ENCODE data around the gene TTLL1. TPM values are rescaled to one million over a fixed set of nuclear protein-coding genes. Genes with fewer than 3 reads are reported as not detected.

Gene TTLL1
- total and polyA plus RNA-seq, 7 donors: 2.4 to 6.4 (median 4.3) TPM

- H3K36me3 ChIP-seq: peaks cover 4 to 61% (median 36%) of the 10 kb centered on the region in 4 donors
- H3K4me3 ChIP-seq: no peak overlapping the region
- H3K27me3 ChIP-seq: no peaks in the 10 kb centered on the region
- intact Hi-C loops (cut with DNase I): no loop called here
- H3K9me3 ChIP-seq: no peaks in the 10 kb centered on the region
- WGBS, 2 donors: 88 to 96% methylated on average over 9 of the region's 9 CpGs
- H3K4me1 ChIP-seq: no peaks in the 10 kb centered on the region
- TF ChIP-seq POLR2AphosphoS5 (IDR thresholded peaks at IDR 0.05) (no peak), EP300 (IDR thresholded peaks at IDR 0.05) (no peak), POLR2A (IDR thresholded peaks at IDR 0.05) (no peak)
- TF ChIP-seq, protein P1, sequence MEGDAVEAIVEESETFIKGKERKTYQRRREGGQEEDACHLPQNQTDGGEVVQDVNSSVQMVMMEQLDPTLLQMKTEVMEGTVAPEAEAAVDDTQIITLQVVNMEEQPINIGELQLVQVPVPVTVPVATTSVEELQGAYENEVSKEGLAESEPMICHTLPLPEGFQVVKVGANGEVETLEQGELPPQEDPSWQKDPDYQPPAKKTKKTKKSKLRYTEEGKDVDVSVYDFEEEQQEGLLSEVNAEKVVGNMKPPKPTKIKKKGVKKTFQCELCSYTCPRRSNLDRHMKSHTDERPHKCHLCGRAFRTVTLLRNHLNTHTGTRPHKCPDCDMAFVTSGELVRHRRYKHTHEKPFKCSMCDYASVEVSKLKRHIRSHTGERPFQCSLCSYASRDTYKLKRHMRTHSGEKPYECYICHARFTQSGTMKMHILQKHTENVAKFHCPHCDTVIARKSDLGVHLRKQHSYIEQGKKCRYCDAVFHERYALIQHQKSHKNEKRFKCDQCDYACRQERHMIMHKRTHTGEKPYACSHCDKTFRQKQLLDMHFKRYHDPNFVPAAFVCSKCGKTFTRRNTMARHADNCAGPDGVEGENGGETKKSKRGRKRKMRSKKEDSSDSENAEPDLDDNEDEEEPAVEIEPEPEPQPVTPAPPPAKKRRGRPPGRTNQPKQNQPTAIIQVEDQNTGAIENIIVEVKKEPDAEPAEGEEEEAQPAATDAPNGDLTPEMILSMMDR (IDR thresholded peaks at IDR 0.05): no peak
- no peak overlapping the region for H3K27ac ChIP-seq
- DNase-seq: no peak
These were observed 44.2 kb upstream of the TTLL1 start for GRCh38 chr22:43133401-43133800.

- DNase-seq: no peak
These were observed 42.7 kb upstream of the TTLL1 start for GRCh38 chr22:43131773-43132501.

GRCh38 chr22:43129426-43130425 lies 40.5 kb upstream of the TTLL1 start:
- H3K27me3 ChIP-seq: no peaks in the 10 kb centered on the region
- H3K9me3 ChIP-seq: no peaks in the 10 kb centered on the region
- H3K4me1 ChIP-seq: no peaks in the 10 kb centered on the region
- H3K27ac ChIP-seq: no peak overlapping the region
- 27 to 53% methylated on average over 16 of the region's 16 CpGs for WGBS, 2 donors
- H3K36me3 ChIP-seq: peaks cover 4 to 24% (median 16%) of the 10 kb centered on the region in 4 donors
- TF ChIP-seq POLR2A (IDR thresholded peaks at IDR 0.05): no peak
- TF ChIP-seq, protein P1 (IDR thresholded peaks at IDR 0.05): no peak
- no peak for TF ChIP-seq POLR2AphosphoS5 (IDR thresholded peaks at IDR 0.05)
- no peak for TF ChIP-seq EP300 (IDR thresholded peaks at IDR 0.05)
- intact Hi-C loops (cut with DNase I): no loop called here
- no peak for DNase-seq
- no peak overlapping the region for H3K4me3 ChIP-seq

More at GRCh38 chr22:43131773-43132501, 42.7 kb upstream of the TTLL1 start:
- Histone ChIP-seq H3K36me3 (peaks cover 4 to 46% (median 30%) of the 10 kb centered on the region in 4 donors), H3K27ac (no peak overlapping the region), H3K27me3 (no peaks in the 10 kb centered on the region), H3K4me3 (no peak overlapping the region), H3K4me1 (no peaks in the 10 kb centered on the region), H3K9me3 (no peaks in the 10 kb centered on the region)
- intact Hi-C loops (cut with DNase I): no loop called here
- no peak for TF ChIP-seq POLR2A (IDR thresholded peaks at IDR 0.05)
- TF ChIP-seq, protein P1 (IDR thresholded peaks at IDR 0.05): no peak
- TF ChIP-seq EP300 (IDR thresholded peaks at IDR 0.05): no peak
- no peak for TF ChIP-seq POLR2AphosphoS5 (IDR thresholded peaks at IDR 0.05)
- WGBS, 2 donors: 90 to 92% methylated on average over 17 of the region's 17 CpGs

DNA sequence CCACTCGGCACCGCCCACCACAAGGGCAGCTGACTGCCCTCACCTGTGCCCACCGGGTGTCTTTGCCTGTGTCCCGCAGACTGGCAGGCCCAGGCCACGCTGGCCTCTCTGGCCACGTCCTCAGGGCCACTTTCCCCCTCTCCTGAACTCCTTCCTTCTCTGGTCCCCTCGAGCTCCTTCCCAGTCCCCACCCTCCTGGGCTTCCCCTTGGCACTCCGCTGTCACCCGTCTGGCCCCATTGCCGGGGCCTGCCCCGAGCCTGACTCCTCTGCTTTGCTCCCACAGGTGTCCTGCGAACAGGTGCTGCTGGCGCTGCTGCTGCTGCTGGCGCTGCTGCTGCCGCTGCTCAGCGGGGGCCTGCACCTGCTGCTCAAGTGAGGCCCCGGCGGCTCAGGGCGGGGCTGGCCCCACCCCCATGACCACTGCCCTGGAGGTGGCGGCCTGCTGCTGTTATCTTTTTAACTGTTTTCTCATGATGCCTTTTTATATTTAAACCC lies 39.8 kb upstream of the TTLL1 start:
- peaks cover 0 to 16% (median 10%) of the 10 kb centered on the region in 4 donors for H3K36me3 ChIP-seq
- no peak overlapping the region for H3K27ac ChIP-seq
- no peaks in the 10 kb centered on the region for H3K9me3 ChIP-seq
- H3K27me3 ChIP-seq: no peaks in the 10 kb centered on the region
- no peaks in the 10 kb centered on the region for H3K4me1 ChIP-seq
- H3K4me3 ChIP-seq: no peak overlapping the region
- TF ChIP-seq, protein P1 (IDR thresholded peaks at IDR 0.05): no peak
- no peak for TF ChIP-seq POLR2A (IDR thresholded peaks at IDR 0.05)
- TF ChIP-seq POLR2AphosphoS5 (IDR thresholded peaks at IDR 0.05): no peak
- no peak for TF ChIP-seq EP300 (IDR thresholded peaks at IDR 0.05)
- DNase-seq: no peak
- intact Hi-C loops (cut with DNase I): no loop called here
- 10 to 38% methylated on average over 20 of the region's 20 CpGs for WGBS, 2 donors

Data from sigmoid colon (tissue), 7 donors.